Keratinocyte (primary cell): ENCODE results near the gene RUNX1. TPM values are rescaled to one million over a fixed set of nuclear protein-coding genes. Genes with fewer than 3 reads are reported as not detected.

ENCODE experiments used
- DNase-seq: peaks from one replicate; pipeline ENCODE4 v3.0.0-alpha.2; 2011; ENCODE audit warnings: low read depth, missing footprints, low spot score
- FAIRE-seq: peaks from 2 replicates; lab custom pipeline; 2011; peaks lifted over from hg19 to GRCh38; lab: Jason Lieb, UNC
- H2AFZ ChIP-seq: 2 replicates; pipeline ENCODE4 v1.6.0; 2012; ENCODE audit warnings: low read length, control low read depth, inconsistent platforms; ENCODE audit not compliant: control insufficient read depth
- H3K27ac ChIP-seq: 2 replicates; pipeline ENCODE4 v1.5.1; 2011; ENCODE audit warnings: low read length; ENCODE audit not compliant: control insufficient read depth, insufficient read depth
- H3K27me3 ChIP-seq: 3 replicates; pipeline ENCODE4 v1.6.0; 2011; ENCODE audit warnings: low read length; ENCODE audit not compliant: control insufficient read depth, insufficient read depth; ENCODE audit errors: extremely low read depth
- H3K36me3 ChIP-seq, 2 experiments: 2 replicates in 1 of 2; 3 replicates in 1 of 2; pipeline ENCODE4 v1.5.1; 2011; ENCODE audit warnings: low read length in 2 of 2, mild to moderate bottlenecking in 1 of 2; ENCODE audit not compliant: control insufficient read depth in 2 of 2, insufficient read depth in 2 of 2; ENCODE audit errors: extremely low read depth in 1 of 2
- H3K4me1 ChIP-seq: 3 replicates; pipeline ENCODE4 v1.5.1; 2011; ENCODE audit warnings: low read length; ENCODE audit not compliant: control insufficient read depth, insufficient read depth; ENCODE audit errors: extremely low read depth
- H3K4me2 ChIP-seq: 3 replicates; pipeline ENCODE4 v1.6.0; 2011; ENCODE audit warnings: low read depth, low read length; ENCODE audit not compliant: control insufficient read depth, insufficient read depth; ENCODE audit errors: extremely low read depth
- H3K4me3 ChIP-seq, 3 experiments: fragments of 200-600 bp in 1 of 3; sonication (generic) in 1 of 3; 2 replicates in 2 of 3; 3 replicates in 1 of 3; pipeline ENCODE4 v1.5.1; 2011 to 2016; ENCODE audit warnings: low read length in 3 of 3, mild to moderate bottlenecking in 3 of 3, control low read depth in 2 of 3, inconsistent platforms in 1 of 3, low read depth in 1 of 3, mixed read lengths in 1 of 3, mixed run types in 1 of 3, moderate library complexity in 1 of 3; ENCODE audit not compliant: control insufficient read depth in 2 of 3, insufficient read depth in 2 of 3; ENCODE audit errors: extremely low read depth in 1 of 3
- H3K79me2 ChIP-seq: 2 replicates; pipeline ENCODE4 v1.6.0; 2012; ENCODE audit warnings: low read length; ENCODE audit not compliant: control insufficient read depth, insufficient read depth
- H3K9ac ChIP-seq: 3 replicates; pipeline ENCODE4 v1.6.0; 2011; ENCODE audit warnings: low read length; ENCODE audit not compliant: control insufficient read depth, insufficient read depth; ENCODE audit errors: extremely low read depth
- H3K9me1 ChIP-seq: 3 replicates; pipeline ENCODE4 v1.6.0; 2011; ENCODE audit warnings: low read length; ENCODE audit not compliant: control insufficient read depth, insufficient read depth; ENCODE audit errors: extremely low read depth
- H3K9me3 ChIP-seq: 2 replicates; pipeline ENCODE4 v1.5.1; 2012; ENCODE audit warnings: low read depth, low read length; ENCODE audit not compliant: control insufficient read depth
- H4K20me1 ChIP-seq: 3 replicates; pipeline ENCODE4 v1.6.0; 2011; ENCODE audit warnings: low read length; ENCODE audit not compliant: control insufficient read depth, insufficient read depth; ENCODE audit errors: extremely low read depth
- EZH2 ChIP-seq: IDR thresholded peaks from one replicate; pipeline ENCODE4 v1.6.1; 2012; ENCODE audit warnings: inconsistent platforms, mild to moderate bottlenecking, low read length, moderate library complexity
- dilution Hi-C: fragments of 300-500 bp; cut with MboI; formaldehyde crosslinking; loops from one replicate; pipeline ENCODE4 v1.7.0; 2020; ENCODE audit warnings: low sequenced_read_pairs; ENCODE audit not compliant: extremely low pct_ligation_motif_present
- polyA plus RNA-seq, 5 experiments: library from polyadenylated mRNA; depleted of rRNA in 3 of 5; stranded (reverse) in 3 of 5; stranded (forward) in 1 of 5; unstranded in 1 of 5; fragments of >200 nt; gene quantifications; 1 replicate in 1 of 5; 2 replicates in 3 of 5; 3 replicates in 1 of 5; pipeline versions ENCODE4 v1.2.1 to v1.2.3, GENCODE V29; 2011 to 2012; ENCODE audit warnings: missing spikeins in 2 of 5, low read depth in 1 of 5, low replicate concordance in 1 of 5
- TF ChIP-seq, protein P1 (sequence below), 3 experiments: IDR thresholded peaks in 1 of 3; conservative IDR thresholded peaks in 1 of 3; optimal IDR thresholded peaks in 1 of 3; 2 replicates in 2 of 3; 3 replicates in 1 of 3; pipeline versions ENCODE3 to v1.5.1; 2011; ENCODE audit warnings: low read length in 3 of 3, mild to moderate bottlenecking in 3 of 3, moderate library complexity in 2 of 3, control low read depth in 1 of 3, inconsistent platforms in 1 of 3; ENCODE audit not compliant: insufficient read depth in 2 of 3; ENCODE audit errors: extremely low read depth in 1 of 3

Gene RUNX1
- polyA plus RNA-seq, 1 donor (not counting 4 experiments of a cell fraction or from before 2014, with no cell fraction given): 44.9 TPM

DNA sequence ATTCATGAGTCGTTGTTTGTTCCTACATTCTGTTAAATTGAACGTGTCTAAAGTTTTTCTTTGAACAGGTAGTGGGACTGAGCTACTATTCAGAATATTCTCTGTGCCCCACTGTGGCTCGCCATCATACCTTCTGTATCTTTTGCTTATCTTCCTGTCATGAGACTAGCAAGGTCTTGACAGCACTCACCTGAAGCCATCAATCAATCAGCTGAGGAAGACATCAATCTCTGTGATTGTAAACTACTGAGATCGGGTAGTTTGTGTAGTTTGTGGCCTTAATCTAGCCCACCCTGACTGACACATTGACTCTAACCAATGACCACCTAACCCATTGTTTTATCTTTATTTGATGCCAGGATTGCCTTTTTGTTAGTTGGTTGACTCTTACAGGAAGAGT is 17.7 kb upstream of the RUNX1 start:
- Histone ChIP-seq H3K4me2 (no peak overlapping the region), H3K79me2 (no peaks in the 10 kb centered on the region), H4K20me1 (no peaks in the 10 kb centered on the region), H3K9ac (no peak overlapping the region), H3K27me3 (no peaks in the 10 kb centered on the region), H3K27ac (no peak overlapping the region), H3K36me3 (no peaks in the 10 kb centered on the region), H2AFZ (no peak overlapping the region), H3K4me3 (no peak overlapping the region), H3K9me3 (no peaks in the 10 kb centered on the region), H3K9me1 (no peaks in the 10 kb centered on the region), H3K4me1 (peaks cover 23% of the 10 kb centered on the region)
- no peak for TF ChIP-seq EZH2
- TF ChIP-seq, protein P1, sequence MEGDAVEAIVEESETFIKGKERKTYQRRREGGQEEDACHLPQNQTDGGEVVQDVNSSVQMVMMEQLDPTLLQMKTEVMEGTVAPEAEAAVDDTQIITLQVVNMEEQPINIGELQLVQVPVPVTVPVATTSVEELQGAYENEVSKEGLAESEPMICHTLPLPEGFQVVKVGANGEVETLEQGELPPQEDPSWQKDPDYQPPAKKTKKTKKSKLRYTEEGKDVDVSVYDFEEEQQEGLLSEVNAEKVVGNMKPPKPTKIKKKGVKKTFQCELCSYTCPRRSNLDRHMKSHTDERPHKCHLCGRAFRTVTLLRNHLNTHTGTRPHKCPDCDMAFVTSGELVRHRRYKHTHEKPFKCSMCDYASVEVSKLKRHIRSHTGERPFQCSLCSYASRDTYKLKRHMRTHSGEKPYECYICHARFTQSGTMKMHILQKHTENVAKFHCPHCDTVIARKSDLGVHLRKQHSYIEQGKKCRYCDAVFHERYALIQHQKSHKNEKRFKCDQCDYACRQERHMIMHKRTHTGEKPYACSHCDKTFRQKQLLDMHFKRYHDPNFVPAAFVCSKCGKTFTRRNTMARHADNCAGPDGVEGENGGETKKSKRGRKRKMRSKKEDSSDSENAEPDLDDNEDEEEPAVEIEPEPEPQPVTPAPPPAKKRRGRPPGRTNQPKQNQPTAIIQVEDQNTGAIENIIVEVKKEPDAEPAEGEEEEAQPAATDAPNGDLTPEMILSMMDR (optimal IDR thresholded peaks at IDR 0.05 in 1 of 3, IDR thresholded peaks at IDR 0.05 in 1 of 3, conservative IDR thresholded peaks at IDR 0.05 in 1 of 3; ENCODE audit: extremely low read depth in 1 of 3, insufficient read depth in 2 of 3, low read length in 3 of 3): no peak
- DNase-seq: no peak
- dilution Hi-C loops: no loop called here
- FAIRE-seq: peak; percentile 36

DNA sequence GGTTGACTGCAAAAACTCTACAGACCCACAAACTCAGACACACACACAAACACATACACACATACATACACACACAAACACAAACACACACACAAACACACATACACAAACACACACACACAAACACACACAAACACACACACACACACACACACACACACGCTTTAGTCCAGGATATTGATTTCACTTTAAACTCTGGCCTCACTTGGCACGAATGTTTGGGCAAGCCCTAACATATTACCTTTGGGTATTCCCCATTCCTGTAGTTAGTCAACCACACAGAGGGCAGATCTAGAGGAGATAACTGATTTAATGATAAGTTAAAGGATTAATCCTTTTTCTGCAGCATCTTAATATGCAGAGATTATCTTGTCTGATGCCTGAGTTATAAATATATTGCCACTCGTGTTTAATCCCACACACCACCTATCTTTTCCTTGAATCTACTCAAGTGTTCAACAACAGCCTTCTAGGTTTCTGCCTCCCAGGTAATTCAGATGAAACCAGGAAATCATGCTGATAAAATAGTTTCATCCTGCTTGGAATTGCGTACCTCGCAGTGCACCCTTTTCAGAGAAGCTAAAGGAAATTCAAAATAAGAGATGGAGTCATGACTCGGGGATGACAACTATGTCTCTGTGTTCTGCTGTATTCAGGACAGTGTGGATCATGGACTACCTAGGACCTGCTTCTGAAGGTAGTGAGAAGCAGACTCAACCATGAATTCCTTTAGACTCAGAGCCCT is 14.5 kb upstream of the RUNX1 start:
- Histone ChIP-seq H3K4me1 (peaks cover 19% of the 10 kb centered on the region), H3K36me3 (no peaks in the 10 kb centered on the region), H2AFZ (peak overlapping the region; percentile 35), H3K27me3 (no peaks in the 10 kb centered on the region), H3K4me3 (peak overlapping the region in 1 of 3 experiments; percentile 1), H3K4me2 (peak overlapping the region; percentile 55), H3K79me2 (no peaks in the 10 kb centered on the region), H3K9me1 (no peaks in the 10 kb centered on the region), H4K20me1 (no peaks in the 10 kb centered on the region), H3K9me3 (no peaks in the 10 kb centered on the region), H3K27ac (peak overlapping the region; percentile 59), H3K9ac (peak overlapping the region; percentile 4)
- dilution Hi-C loops: no loop called here
- DNase-seq: peak; percentile 77
- no peak for TF ChIP-seq EZH2
- TF ChIP-seq, protein P1 (optimal IDR thresholded peaks at IDR 0.05 in 1 of 3, IDR thresholded peaks at IDR 0.05 in 1 of 3, conservative IDR thresholded peaks at IDR 0.05 in 1 of 3; ENCODE audit: extremely low read depth in 1 of 3, insufficient read depth in 2 of 3, low read length in 3 of 3): no peak
- FAIRE-seq: peak; percentile 95
